Neural progenitor cell (in vitro differentiated cells): Measurements from ENCODE around the gene PAM.

Experiments
- CTCF ChIP-seq: fragments of 200-600 bp; sonication (generic); IDR thresholded peaks from 2 replicates; pipeline ENCODE4 v1.5.1; 2017; ENCODE audit warnings: antibody characterized with exemption, mild to moderate bottlenecking
- EZH2phosphoT487 ChIP-seq: fragments of 200-600 bp; sonication (generic); IDR thresholded peaks from 2 replicates; pipeline ENCODE4 v1.6.1; 2017; ENCODE audit warnings: antibody characterized with exemption

DNA sequence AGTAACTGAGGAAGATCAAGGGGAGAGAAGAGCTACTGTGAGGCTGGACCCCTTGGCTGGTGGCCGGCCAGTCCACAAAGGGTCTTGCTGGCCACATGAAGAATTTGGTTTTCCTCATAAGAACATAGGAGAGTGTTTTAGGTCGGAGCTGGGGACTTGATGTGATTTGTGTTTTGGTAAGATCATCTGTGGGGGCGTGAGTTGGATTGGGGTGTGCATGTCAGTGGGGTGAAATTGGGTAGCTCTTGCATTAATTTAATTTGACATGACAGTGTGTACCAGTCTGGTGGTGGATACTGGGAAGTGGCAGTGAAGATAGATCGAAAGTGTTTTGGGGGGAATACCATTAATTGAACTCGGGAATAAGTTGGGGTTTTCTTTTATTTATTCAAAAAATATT is 8.6 kb downstream of the PAM start:
- no peak for TF ChIP-seq CTCF
- TF ChIP-seq EZH2phosphoT487, result no peak
